Liver (tissue), 9 donors: ENCODE results near the gene EVX1. TPM values are rescaled to one million over a fixed set of nuclear protein-coding genes. Genes with fewer than 3 reads are reported as not detected.

Experiments
- DNase-seq: peaks from one replicate; pipeline ENCODE4 v3.0.0-alpha.2; 2017; ENCODE audit warnings: low spot score
- H3K27ac ChIP-seq, 2 donors: one replicate each; pipeline ENCODE4 v1.7.0; 2013; ENCODE audit warnings: inconsistent platforms in 2 of 2, low read length in 2 of 2, control low read depth in 1 of 2, low read depth in 1 of 2, mild to moderate bottlenecking in 1 of 2
- H3K27me3 ChIP-seq, 4 donors: one replicate each; pipeline versions ENCODE4 v1.6.1 to v1.7.0; 2013; ENCODE audit warnings: low read length in 3 of 4, inconsistent platforms in 1 of 4, mild to moderate bottlenecking in 1 of 4, moderate library complexity in 1 of 4; ENCODE audit not compliant: control insufficient read depth in 4 of 4, insufficient read depth in 4 of 4
- H3K36me3 ChIP-seq, 4 donors: one replicate each; pipeline versions ENCODE4 v1.6.1 to v1.7.0; 2013; ENCODE audit warnings: low read length in 3 of 4, mild to moderate bottlenecking in 3 of 4, low read depth in 1 of 4, moderate library complexity in 1 of 4; ENCODE audit not compliant: control insufficient read depth in 4 of 4, insufficient read depth in 3 of 4
- H3K4me1 ChIP-seq, 4 donors: one replicate each; pipeline versions ENCODE4 v1.6.1 to v1.7.0; 2013; ENCODE audit warnings: low read length in 3 of 4, mild to moderate bottlenecking in 3 of 4, moderate library complexity in 1 of 4; ENCODE audit not compliant: control insufficient read depth in 4 of 4, insufficient read depth in 4 of 4
- H3K4me3 ChIP-seq, 3 donors: one replicate each; pipeline versions ENCODE4 v1.6.1 to v1.7.0; 2013; ENCODE audit warnings: low read length in 3 of 3, control low read depth in 1 of 3, low read depth in 1 of 3, mild to moderate bottlenecking in 1 of 3
- H3K9ac ChIP-seq, 2 donors: one replicate each; pipeline ENCODE4 v1.7.0; 2013; ENCODE audit warnings: low read length in 2 of 2, mild to moderate bottlenecking in 2 of 2, moderate library complexity in 2 of 2, control low read depth in 1 of 2, low read depth in 1 of 2
- H3K9me3 ChIP-seq, 4 donors: one replicate each; pipeline versions ENCODE4 v1.6.1 to v1.7.0; 2013; ENCODE audit warnings: low read length in 3 of 4; ENCODE audit not compliant: control insufficient read depth in 4 of 4
- CTCF ChIP-seq: fragments of 150-350 bp; IDR thresholded peaks from 2 replicates; pipeline ENCODE4 v1.5.1; 2017; ENCODE audit warnings: improper control_type of control experiment, low read depth, low read length; ENCODE audit not compliant: missing input control
- EGR1 ChIP-seq, 2 donors: IDR thresholded peaks; 2 replicates each; pipeline ENCODE4 v1.6.1; 2016 to 2018; ENCODE audit warnings: antibody characterized with exemption in 2 of 2, low read depth in 2 of 2
- FOXA1 ChIP-seq: IDR thresholded peaks from 2 replicates; pipeline ENCODE4 v1.6.1; 2016; ENCODE audit warnings: antibody characterized with exemption
- FOXA2 ChIP-seq: IDR thresholded peaks from 2 replicates; pipeline ENCODE4 v1.6.1; 2016; ENCODE audit warnings: antibody characterized with exemption
- GABPA ChIP-seq, 2 donors: IDR thresholded peaks in 1 of 2; conservative IDR thresholded peaks in 1 of 2; 2 replicates each; pipeline ENCODE4 v1.6.1; 2016; ENCODE audit warnings: antibody characterized with exemption in 2 of 2, mild to moderate bottlenecking in 1 of 2, moderate library complexity in 1 of 2
- HNF4A ChIP-seq, 2 donors: conservative IDR thresholded peaks; 2 replicates each; pipeline ENCODE4 v1.6.1; 2016; ENCODE audit warnings: antibody characterized with exemption in 2 of 2, mild to moderate bottlenecking in 2 of 2
- HNF4G ChIP-seq: IDR thresholded peaks from 2 replicates; pipeline ENCODE4 v1.6.1; 2016; ENCODE audit warnings: antibody characterized with exemption
- JUND ChIP-seq, 2 donors: IDR thresholded peaks; 2 replicates each; pipeline ENCODE4 v1.6.1; 2016; ENCODE audit warnings: antibody characterized with exemption in 2 of 2
- NR2F2 ChIP-seq: IDR thresholded peaks from 2 replicates; pipeline ENCODE4 v1.6.1; 2016; ENCODE audit warnings: antibody characterized with exemption
- RAD21 ChIP-seq, 2 donors: IDR thresholded peaks; 2 replicates each; pipeline ENCODE4 v1.6.1; 2016; ENCODE audit warnings: antibody characterized with exemption in 2 of 2, mild to moderate bottlenecking in 2 of 2
- REST ChIP-seq: IDR thresholded peaks from 2 replicates; pipeline ENCODE4 v1.6.1; 2016; ENCODE audit warnings: antibody characterized with exemption, mild to moderate bottlenecking
- RXRA ChIP-seq, 2 donors: IDR thresholded peaks; 2 replicates each; pipeline ENCODE4 v1.6.1; 2017 to 2018; ENCODE audit warnings: antibody characterized with exemption in 2 of 2, mild to moderate bottlenecking in 1 of 2
- SP1 ChIP-seq: IDR thresholded peaks from 2 replicates; pipeline ENCODE4 v1.6.1; 2018; ENCODE audit warnings: antibody characterized with exemption, mild to moderate bottlenecking
- TAF1 ChIP-seq: conservative IDR thresholded peaks from 2 replicates; pipeline ENCODE4 v1.6.1; 2016; ENCODE audit warnings: antibody characterized with exemption, mild to moderate bottlenecking
- YY1 ChIP-seq: IDR thresholded peaks from 2 replicates; pipeline ENCODE4 v1.6.1; 2016; ENCODE audit warnings: antibody characterized with exemption, mild to moderate bottlenecking
- WGBS: extraction: QIAGEN DNeasy Blood & Tissue Kit; methylation state at CpG from one replicate; pipeline ENCODE4 v1.1.7; 2013; 5-methylcytosine and 5-hydroxymethylcytosine counted together
- polyA plus RNA-seq, 2 donors: library from polyadenylated mRNA; stranded (reverse) in 1 of 2; unstranded in 1 of 2; fragments of 200-250 nt in 1 of 2; fragments of >200 nt in 1 of 2; fragmentation: Nextera tagmentation in 1 of 2; extraction: Ambion mirVana in 1 of 2; gene quantifications; one replicate each; pipeline versions ENCODE4 v1.2.1 to v1.2.3, GENCODE V29; 2013 to 2015
- total RNA-seq, 2 donors: library from RNA; depleted of rRNA; stranded (reverse); fragments of >200 nt; gene quantifications; one replicate each; pipeline ENCODE4 v1.2.3, GENCODE V29; 2014
- TF ChIP-seq, protein P1 (sequence below): IDR thresholded peaks from 2 replicates; pipeline ENCODE4 v1.6.1; 2016; ENCODE audit warnings: antibody characterized with exemption
- TF ChIP-seq, protein P2 (sequence below): IDR thresholded peaks from 2 replicates; pipeline ENCODE4 v1.6.1; 2016; ENCODE audit warnings: antibody characterized with exemption
- TF ChIP-seq, protein P3 (sequence below): IDR thresholded peaks from 2 replicates; pipeline ENCODE4 v1.6.1; 2016; ENCODE audit warnings: antibody characterized with exemption
- donor health status: healthy.
- donor health status: healthy.
- donor health status: healthy.
- donor health status: healthy.
- donor health status: healthy.

The EVX1 gene
- total and polyA plus RNA-seq, 4 donors, result not detected

DNA sequence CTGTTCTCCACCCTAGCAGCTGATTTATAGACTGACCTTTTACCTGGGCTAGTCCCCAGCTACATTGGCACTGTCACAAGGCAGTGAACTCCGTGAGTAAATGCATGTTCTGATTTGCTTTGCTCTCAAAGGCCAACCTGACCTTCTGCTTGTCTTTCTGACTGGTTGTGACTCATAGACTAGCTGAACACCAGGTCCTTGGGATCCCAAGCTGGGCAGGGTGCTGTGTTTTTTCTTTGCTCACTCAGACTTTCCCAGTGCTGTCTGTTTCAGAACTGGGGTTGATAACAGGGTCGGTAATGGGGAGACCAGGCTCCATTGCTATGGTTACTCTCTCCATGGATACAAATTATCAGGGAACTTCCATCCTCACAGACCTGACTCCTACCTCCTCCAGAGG, 35.0 kb downstream of the EVX1 start:
- Histone ChIP-seq H3K36me3 (no peaks in the 10 kb centered on the region), H3K27ac (peak overlapping the region; percentile 18 to 65), H3K9ac (no peak overlapping the region), H3K4me3 (no peak overlapping the region), H3K4me1 (peaks cover 0 to 5% (median 0%) of the 10 kb centered on the region in 4 donors), H3K27me3 (no peaks in the 10 kb centered on the region), H3K9me3 (no peaks in the 10 kb centered on the region)
- WGBS, result 26% methylated on average over 2 of the region's 2 CpGs
- TF ChIP-seq CTCF (no peak), RXRA (IDR thresholded peaks at IDR 0.05) (peak; percentile 81 to 92), HNF4G (no peak), RAD21 (IDR thresholded peaks at IDR 0.05) (peak; percentile 45 to 55), YY1 (peak; percentile 39), TAF1 (no peak), FOXA1 (no peak), NR2F2 (no peak), EGR1 (IDR thresholded peaks at IDR 0.05; ENCODE audit: low read depth in 2 of 2) (peak in 1 of 2 donors; percentile 7), REST (peak; percentile 46), GABPA (IDR thresholded peaks at IDR 0.05 in 1 of 2, conservative IDR thresholded peaks at IDR 0.05 in 1 of 2) (no peak), HNF4A (conservative IDR thresholded peaks at IDR 0.05) (peak; percentile 62 to 81), JUND (IDR thresholded peaks at IDR 0.05) (peak; percentile 80 to 97), SP1 (peak; percentile 82), FOXA2 (peak; percentile 55)
- TF ChIP-seq, protein P1, sequence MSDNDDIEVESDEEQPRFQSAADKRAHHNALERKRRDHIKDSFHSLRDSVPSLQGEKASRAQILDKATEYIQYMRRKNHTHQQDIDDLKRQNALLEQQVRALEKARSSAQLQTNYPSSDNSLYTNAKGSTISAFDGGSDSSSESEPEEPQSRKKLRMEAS, result peak; percentile 23
- TF ChIP-seq, protein P2, sequence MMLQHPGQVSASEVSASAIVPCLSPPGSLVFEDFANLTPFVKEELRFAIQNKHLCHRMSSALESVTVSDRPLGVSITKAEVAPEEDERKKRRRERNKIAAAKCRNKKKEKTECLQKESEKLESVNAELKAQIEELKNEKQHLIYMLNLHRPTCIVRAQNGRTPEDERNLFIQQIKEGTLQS, result no peak
- TF ChIP-seq, protein P3, sequence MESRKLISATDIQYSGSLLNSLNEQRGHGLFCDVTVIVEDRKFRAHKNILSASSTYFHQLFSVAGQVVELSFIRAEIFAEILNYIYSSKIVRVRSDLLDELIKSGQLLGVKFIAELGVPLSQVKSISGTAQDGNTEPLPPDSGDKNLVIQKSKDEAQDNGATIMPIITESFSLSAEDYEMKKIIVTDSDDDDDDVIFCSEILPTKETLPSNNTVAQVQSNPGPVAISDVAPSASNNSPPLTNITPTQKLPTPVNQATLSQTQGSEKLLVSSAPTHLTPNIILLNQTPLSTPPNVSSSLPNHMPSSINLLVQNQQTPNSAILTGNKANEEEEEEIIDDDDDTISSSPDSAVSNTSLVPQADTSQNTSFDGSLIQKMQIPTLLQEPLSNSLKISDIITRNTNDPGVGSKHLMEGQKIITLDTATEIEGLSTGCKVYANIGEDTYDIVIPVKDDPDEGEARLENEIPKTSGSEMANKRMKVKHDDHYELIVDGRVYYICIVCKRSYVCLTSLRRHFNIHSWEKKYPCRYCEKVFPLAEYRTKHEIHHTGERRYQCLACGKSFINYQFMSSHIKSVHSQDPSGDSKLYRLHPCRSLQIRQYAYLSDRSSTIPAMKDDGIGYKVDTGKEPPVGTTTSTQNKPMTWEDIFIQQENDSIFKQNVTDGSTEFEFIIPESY, result peak; percentile 43
- DNase-seq, result no peak
